Stimulated activated CD4-positive, alpha-beta T cell treated with anti-CD3 and anti-CD28 coated beads, TNF-alpha, amount 100 ng/mL, for 48 hours (primary cell): ENCODE results near the gene POU4F3.

Experiments used
- DNase-seq, 3 donors: peaks; one replicate each; pipeline ENCODE4 v3.0.0-alpha.2; 2020; ENCODE audit warnings: low read depth in 3 of 3

POU4F3 gene

DNA sequence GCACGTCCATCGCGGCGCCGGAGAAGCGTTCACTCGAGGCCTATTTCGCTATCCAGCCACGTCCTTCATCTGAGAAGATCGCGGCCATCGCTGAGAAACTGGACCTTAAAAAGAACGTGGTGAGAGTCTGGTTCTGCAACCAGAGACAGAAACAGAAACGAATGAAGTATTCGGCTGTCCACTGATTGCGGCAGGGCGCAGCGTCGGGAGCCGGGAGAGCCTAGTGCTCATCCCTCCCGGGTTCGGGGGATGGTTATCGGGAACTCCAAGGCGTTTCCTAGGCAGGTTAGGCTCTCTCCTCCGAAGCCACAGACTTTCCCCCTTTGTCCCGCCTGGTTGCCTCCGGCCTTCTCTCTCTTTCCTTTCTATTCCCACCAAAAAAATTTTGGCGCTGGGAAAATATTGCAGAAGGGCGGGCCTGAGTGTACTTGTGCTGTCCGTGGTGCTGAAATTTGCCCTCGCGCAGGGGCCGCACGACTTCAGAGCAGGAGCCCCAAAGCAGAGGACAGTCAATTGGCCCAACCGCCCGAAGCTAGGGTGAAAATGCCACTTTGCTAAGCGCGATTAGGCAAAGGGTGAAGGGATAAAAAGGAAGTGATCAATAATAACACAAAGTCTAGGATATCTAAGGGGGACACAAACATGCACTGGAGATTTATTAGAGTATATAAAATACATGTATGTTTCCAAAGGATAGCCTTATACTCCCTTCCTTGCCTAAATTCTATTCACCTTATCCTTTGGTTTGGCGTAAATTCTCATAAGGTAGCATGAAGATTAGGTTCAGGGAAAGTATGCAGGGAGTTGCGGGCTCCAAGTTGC is 1.8 kb downstream of the POU4F3 start:
- DNase-seq, result no peak

DNA sequence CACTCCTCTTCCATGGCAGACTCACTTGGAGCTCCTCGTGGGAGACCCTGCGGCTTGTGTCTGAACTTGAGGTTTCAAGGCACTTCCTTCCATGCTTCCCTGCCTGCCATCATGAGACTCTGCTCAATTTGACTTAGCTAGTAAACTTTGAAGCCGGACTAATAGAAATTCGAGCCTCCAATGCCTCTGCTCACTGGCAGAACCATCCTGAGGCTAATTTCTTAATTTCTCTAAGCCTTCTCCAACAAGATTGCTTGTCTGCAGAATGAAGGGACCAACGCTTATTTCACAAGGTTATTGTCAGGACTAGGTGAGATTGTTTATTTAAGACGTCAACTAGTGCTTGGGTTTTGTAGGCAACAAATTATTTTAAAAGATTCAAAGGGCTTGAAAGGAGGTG is 3.2 kb downstream of the POU4F3 start:
- DNase-seq, result no peak

DNA sequence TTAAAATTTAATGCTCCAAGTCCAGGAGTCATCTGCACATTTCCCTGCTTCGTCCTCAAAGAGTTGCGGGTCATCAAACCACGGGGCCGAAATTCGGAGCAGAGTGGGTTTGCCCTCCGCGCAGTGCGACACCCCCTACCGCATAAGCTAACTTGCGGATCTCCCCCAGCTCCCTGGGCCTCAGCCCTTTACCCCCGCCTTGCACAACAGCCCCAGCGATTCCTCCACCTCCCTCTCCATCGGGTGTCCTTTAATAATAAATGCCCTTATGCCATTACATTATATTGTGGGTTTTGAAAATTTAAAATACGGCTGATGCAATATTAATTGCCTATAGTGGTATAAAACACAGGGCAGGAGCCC is 3.9 kb downstream of the POU4F3 start:
- no peak for DNase-seq

DNA sequence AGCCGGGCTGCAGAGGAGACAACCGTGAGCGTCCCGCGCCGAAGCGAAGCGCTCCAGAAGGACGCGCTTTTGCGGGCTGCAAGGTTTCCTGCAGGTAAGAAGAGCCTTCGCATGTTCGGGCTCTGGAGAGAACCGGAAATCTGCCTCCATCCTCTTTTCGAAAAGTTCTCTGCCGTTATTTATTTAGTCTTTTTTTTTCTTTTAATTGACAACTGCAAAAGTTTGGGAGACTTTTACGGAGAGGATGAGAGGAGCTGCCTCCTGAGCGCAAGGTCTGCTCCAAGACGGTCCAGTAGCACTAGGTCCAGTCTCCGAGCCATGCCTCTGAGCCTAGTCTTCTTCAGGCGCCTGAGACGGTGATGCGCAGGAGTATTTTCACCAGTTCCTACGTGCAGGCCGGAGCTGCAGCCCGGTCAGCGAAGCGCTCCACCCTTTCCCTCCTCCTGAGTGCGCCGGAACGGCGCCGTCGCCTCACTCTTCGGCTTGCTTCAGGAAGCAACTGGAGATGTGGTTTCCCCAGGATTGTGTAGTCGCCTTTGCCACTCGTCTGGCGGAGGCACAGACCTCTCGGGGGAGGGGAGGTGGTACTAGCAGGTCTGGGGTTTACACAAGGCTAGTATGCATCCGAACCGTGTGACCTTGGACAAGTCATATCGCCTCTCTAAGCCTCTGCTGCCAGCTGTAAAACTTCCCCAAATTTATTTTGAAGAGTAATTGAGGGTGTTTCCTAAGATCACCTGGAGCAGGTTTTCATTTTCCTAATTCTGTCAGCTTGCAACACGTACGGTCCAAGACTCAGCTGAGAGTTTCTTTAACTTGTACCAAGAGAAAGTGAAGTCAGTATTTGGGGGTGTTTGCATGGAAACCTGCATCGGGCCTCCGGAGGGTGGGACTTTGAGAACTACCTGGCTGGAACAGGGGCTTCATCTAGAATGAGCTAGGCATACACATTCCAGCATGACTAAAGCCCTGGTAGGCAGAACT is 4.5 kb downstream of the POU4F3 start:
- no peak for DNase-seq

GRCh38 chr5:146344155-146345118 is 5.8 kb downstream of the POU4F3 start:
- no peak for DNase-seq

- DNase-seq, result no peak
These were observed 6.6 kb downstream of the POU4F3 start for GRCh38 chr5:146345240-146345577.

DNA sequence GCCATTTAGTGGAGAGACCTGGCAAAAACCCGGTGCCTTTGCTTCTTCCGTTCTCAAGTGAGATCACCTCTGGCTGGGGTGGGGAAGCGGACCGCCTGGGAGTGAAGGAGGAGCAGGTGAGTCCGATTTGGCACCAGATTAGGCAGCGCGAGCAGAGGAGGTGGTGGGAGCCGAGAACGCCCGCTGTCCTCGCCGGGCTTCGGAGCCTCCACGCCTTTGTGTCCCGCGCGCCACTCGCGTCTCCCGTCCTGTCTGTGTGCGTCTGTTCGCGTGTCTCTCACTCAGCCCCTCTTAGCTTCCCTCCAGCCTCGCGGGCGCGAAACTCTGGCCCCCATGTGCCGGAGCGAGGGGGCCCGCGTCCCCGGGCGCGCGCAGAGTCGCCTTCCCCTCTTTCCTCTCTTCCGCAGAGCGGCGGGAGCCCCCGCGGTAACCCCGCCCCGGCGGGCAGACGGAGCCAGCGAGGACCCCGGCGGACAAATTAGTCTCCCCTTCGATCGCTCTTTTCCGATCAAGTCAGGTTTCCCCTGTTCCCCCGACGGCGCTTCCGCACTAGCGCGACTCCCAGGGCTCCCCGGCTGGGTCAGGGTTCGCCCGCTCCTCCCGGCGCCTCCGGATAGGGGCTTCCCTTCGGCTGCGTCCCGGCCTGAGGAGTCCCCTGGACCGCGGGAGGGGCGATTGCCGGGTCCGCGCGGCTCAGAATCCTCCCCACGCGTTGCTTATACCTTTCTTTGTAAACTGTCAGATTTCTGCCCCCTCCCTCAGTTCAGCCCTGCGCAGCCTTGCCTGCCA is 7.1 kb downstream of the POU4F3 start:
- DNase-seq, result no peak

GRCh38 chr5:146357126-146357525 is 18.5 kb downstream of the POU4F3 start:
- no peak for DNase-seq

- no peak for DNase-seq
These were observed 21.2 kb downstream of the POU4F3 start for GRCh38 chr5:146359836-146360235.

DNA sequence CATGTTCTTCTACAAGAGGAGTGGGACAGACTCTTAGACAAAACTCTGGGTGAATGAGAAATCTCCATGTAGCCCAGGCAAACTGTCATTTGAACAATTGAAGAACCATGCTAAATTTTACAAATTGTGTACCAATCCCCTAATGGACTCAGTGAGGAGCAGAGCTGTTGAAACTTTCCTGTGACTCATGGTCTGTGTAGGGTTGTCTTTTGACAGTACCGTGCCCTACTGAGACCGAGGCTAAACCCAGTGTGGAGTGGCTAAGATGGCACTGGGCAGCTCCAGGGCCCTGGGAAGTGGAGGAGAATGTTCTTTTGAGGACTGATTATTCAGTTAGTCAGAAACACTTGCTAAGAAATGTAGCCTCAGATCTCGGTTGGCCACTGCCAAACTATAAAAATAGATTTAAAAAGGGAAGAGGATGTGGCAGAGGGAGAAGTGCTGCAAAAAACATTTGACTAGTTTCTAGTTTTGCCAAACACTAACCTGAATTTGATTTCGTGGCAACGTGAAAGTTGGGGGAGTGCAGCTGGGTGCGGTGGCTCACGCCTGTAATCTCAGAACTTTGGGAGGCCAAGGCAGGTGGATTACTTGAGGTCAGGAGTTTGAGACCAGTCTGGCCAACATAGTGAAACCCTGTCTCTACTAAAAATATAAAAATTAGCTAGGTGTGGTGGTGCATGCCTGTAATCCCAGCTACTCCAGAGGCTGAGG is 24.7 kb downstream of the POU4F3 start:
- no peak for DNase-seq

GRCh38 chr5:146365618-146366017 is 27.0 kb downstream of the POU4F3 start:
- DNase-seq, result no peak

DNA sequence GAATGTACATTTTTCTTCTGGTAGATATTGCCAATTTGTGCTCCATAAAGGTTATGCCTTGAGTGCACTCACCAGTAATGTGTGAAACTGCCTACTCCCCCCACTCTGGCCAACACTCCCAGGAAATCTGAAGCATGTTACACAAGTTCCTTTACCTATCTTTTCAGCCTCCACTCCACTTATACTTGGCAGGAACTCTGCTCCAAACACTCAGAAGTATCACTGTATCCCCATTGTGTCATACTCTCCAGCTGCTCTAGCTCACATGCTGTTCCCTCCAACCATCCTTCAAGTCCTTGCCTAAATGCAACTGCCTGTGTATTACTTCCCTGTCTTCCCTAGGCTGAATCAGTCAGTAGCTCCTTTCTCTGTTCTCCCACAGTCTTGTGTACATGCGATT is 28.3 kb downstream of the POU4F3 start:
- DNase-seq, result no peak

GRCh38 chr5:146368137-146368536 is 29.5 kb downstream of the POU4F3 start:
- no peak for DNase-seq

DNA sequence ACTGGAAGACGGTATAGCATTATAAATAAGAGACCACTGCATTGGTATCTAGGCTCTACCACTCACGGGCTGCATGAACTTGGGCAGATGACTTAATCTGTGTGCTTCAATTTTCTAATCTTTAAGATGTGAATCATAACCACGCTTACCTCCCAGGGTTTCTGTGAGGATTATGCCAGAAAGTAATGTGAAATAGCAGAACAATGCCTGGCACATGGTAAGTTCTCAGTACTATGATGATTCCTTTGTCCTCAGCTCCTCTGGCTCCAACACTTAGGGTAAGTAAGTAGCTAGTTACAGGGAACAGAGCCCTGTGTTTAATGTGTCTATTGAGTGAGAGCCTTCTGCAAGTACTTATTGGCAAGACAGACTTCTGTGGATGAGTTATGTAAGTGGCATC is 31.1 kb downstream of the POU4F3 start:
- no peak for DNase-seq

DNA sequence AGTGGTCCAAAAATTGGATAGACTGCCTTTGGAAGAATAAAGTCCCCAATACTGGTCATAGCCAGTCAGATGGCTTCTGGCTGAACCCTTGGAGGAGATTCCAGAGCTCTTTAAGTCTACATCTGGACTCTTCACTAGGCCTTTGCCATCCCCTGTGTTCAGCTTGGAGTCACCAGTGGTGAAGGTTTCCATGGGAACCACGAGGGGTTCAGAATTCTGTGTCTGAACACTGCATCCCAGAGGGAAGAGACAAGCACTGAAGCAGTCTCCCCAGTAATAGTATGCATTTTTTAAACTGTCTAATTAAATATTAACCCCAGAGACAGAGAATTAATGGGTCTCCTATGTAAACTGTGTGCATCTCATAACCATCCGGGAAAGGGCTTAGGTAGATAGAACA is 38.2 kb downstream of the POU4F3 start:
- DNase-seq, result no peak

- DNase-seq, result no peak
These were observed 40.3 kb downstream of the POU4F3 start for GRCh38 chr5:146378986-146379385.

DNA sequence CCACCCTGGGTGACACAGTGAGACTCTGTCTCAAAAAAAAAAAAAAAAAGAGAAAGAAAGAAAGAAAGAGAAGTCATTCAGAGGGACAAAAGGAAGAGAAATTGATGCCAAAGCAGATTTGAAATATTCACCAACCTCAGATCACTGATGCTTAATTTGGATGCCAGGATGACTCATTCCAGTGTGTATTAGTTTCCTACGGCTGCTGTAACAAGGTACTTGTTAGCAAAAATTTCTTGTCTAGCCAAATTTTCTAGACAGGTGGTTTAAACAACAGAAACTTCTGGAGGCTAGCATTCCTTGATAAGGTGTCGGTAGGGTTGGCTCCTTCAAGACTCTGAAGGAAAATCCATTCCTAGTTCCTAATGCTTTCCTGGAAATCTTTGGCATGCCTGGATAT is 42.1 kb downstream of the POU4F3 start:
- DNase-seq, result no peak

DNA sequence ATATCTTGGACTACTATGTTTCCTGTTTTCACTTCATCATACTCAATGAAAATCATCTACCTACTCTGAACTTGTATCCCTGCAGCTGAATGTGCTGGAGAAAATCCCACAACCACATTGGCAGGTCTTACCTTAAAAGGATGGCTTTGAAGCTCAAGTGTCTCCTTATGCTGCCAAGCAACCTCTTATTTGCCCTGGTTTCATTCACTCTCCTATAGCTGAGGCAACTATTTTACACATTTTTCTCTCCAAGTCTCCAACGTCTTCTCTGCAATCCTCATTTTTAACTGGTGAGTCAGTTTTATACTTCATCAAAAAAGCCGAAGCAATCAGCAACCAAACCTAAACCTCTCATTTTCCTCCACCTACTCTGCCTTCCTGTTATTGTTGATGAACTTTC is 49.7 kb downstream of the POU4F3 start:
- no peak for DNase-seq

GRCh38 chr5:146390469-146390868 is 51.8 kb downstream of the POU4F3 start:
- no peak for DNase-seq
